DOHH2 (cell line): ENCODE data around the gene FN1.

ENCODE experiments used
- CTCF ChIP-seq: fragments of 200-600 bp; sonication (generic); IDR thresholded peaks from one replicate; pipeline ENCODE4 v1.5.1; 2014; ENCODE audit warnings: antibody characterized with exemption, mild to moderate bottlenecking, low read depth, low read length; ENCODE audit not compliant: poor library complexity, severe bottlenecking
- EZH2phosphoT487 ChIP-seq: fragments of 200-600 bp; sonication (generic); IDR thresholded peaks from 2 replicates; pipeline ENCODE4 v1.6.1; 2017; ENCODE audit warnings: borderline replicate concordance, mild to moderate bottlenecking, antibody characterized with exemption, low read length, moderate library complexity, mixed read lengths

- TF ChIP-seq CTCF (no peak), EZH2phosphoT487 (no peak)
Observed at GRCh38 chr2:215386566-215386965, 49.3 kb downstream of the FN1 start.
